ENCODE data around the gene SLC15A3.

Gene SLC15A3

DNA sequence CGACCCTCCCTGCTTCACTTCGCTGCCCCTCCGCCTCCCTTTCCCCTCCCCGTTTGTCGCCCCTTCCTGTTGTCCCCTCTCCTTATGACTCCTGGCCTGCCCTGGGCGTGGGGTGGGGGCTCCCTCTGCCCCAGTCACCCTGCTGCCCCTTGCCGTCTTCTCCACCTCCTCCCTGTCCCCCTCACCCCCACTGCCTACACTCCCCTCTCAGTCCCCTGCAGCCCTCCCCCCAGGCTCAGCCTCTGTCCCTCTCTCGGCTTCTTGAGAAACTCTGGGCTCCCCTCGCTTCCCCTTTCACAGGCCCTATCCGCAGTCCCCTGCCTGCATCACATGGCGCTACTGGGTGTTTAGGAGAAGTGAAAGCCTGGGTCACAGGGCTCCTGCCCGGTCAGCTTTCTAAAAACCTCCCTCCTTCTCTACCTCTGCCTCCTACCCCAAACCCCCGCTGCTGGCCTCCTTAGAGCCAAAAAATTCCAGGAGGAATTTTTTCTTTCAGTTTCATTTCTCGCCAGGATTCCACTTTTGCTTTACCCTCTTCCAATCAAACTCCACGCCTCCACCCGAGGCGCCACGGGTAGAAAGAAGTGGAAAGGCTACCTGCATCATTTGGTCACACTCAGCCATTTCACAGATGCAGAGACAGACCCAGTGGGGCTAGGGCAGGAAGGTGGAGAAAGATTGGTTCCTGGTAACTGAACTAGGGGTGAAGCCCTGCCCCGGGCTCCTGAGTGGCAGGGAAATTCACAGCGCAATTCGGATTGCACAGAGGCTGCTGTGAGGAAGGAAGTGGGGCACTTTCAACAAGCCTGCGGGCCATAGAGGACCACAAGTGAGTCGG, at the start of gene SLC15A3:
SLC15A3 (minus strand) TSS at position 273 of the 838 bp plus-strand sequence. CDS start 625 bp downstream, outside the sequence.
- no peak for DNase-seq (ENCODE audit: low read depth, low spot score)

DNA sequence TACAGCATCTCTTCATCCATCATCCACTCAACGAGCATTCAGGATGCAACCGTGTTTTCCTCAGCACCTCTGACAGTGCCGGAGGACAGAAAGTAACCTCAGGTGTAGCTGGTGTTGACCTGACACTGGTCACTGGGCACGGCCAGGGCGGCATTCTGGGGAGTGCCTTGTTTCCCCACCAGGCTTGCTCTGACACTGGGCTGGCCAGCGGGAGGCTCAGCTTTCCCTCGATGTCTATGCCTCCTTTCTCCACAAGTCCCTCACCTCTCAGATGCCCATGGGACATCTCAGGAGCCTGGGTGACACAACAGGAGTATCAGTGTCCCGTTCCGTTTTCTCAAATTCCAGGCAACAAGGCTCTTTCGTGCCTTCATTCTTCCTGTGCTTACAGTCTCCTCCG, 48.5 kb upstream of the SLC15A3 start:
- DNase-seq (ENCODE audit: low read depth, low spot score): no peak

DNA sequence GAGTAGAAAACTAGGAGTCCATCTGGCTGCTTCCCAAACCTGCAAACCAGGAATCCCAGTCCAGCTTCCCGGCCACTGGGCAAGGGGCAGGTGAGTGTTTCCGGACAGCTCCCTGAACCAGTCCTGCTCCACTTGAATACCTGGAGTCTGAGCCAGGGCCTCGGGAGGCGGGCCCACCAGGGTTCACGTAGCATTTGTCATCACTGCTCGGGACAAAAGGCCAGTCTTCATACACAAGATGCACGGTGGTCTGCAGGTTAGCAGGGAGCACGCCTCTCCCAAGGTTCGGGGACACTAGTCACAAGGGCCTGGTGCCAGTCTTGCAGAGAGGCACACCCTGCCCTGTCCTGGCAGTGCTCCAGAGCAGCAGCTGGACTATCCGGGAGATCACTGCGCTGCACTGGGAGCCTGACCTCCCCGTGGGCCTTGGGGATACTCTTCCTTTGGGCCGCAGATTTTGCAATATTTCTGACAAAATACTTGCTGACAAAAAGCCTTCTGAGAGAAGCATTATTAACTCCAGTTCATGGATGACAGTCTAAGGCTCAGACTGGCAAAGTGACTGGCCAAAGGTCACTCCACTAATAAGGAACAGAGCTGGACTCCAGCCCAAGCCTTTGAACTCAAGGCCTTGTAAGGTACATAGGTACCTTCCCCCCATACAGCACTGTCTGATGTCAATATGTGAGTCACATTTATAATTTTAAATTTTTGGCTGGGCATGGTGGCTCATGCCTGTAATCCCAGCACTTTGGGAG, 44.6 kb upstream of the SLC15A3 start:
- no peak for DNase-seq (ENCODE audit: low read depth, low spot score)

DNA sequence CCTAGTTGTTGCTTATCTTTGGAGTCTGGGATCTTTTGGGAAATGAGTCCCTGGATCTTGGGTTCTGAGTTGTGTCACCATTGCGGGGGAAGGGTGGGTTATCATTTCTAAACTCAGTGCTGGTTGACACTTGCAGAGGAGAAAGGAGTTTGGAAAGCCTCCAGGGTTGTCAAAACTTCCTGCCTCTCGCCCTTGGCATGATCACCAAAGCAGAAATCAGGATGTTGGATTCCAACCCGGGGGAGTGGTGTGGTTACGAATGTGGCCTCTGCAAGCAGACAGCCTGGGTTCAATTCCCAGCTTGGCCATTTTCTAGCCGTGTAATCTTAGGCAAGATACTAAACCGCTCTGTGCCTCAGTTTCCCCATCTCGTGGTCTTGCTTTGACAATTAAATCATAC, 43.8 kb upstream of the SLC15A3 start:
- DNase-seq (ENCODE audit: low read depth, low spot score): no peak

DNA sequence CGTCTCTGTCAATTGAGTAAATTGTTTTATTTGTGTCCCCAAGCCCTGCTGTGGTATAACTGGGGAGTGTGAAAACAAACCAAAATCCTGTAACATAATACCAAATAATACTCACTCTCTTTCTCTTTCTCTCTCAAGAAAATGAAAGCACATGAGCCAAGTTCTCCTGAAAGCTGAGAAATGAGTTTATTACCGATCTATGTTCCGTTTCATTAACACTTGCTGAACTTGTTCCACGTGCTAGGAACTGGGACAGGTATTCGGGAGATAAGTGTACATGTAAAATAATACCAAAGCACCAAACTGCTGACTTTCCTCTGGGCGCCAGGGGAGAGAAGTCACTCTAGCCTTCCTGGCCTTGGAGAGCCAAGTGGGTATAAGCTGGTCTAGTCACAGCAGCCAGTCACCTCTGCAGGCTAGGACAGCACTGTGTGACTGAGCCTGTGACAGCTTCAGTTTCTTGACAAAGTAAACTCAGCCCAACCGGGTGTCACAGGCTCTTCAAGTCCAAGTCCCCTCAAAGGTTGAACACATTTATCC, 42.6 kb upstream of the SLC15A3 start:
- DNase-seq (ENCODE audit: low read depth, low spot score): no peak

DNA sequence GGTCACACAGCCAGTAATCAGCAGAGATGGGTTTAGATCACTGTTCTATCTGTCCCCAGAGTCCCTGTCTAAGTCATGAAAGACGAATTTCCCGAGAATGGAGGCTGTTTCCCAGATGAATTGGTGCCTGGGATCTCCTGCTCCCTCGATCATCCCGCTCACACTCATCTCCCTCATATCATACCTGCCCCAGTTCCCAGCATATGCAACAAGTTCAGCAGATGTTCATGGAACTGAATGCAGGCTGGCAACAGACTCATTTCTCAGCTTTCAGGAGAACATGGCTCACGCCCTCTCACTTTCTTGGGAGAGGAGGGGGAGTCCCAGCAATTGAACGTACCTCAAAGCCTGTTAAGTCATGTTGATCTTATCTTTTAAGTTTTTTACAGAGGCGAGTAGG, 41.6 kb upstream of the SLC15A3 start:
- DNase-seq (ENCODE audit: low read depth, low spot score): no peak

DNA sequence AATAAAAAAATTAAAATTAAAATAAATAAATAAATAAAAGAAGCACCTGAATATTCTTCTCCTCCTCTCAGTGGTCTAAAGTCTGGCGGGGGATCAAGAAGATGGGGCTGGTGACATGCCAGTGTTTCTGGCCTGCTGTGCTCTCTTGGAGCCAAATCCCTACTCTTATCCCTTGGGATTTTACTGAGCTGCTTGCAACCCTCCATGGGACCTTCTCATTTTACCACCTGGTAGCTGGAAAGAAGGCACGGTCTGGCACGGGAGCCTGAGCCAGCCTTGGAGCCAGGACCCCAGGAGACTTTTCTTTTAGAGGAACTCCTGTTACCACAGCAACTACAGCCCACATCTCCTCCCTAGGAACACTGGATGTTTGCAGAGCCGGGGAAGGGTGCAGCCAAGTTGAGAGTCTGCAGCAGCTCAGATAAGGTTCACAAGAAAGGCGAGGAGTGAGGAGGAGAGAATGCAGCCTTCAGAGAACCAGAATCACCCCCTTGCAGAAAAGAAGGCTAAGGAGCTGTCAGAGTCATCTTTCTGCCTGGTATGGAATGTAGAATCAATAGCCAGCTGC, 41.0 kb upstream of the SLC15A3 start:
- no peak for DNase-seq (ENCODE audit: low read depth, low spot score)

DNA sequence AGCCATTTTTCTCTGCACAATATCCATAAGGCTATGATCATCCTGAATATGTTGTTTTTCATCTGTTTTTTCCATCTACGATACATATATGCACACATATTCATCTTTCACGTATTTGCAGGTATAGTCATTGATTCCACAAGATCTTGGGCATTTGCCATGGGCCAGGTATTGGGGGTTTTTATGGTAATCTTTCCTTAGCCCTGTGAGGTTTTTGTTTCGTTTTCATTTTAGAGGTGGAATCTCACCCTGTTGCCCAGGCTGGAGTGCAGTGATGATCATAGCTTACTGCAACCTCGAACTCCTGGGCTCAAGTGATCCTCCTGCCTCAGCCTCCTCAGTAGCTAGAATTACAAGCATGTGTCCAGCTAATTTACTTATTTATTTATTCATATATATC, 39.5 kb upstream of the SLC15A3 start:
- DNase-seq (ENCODE audit: low read depth, low spot score): no peak

DNA sequence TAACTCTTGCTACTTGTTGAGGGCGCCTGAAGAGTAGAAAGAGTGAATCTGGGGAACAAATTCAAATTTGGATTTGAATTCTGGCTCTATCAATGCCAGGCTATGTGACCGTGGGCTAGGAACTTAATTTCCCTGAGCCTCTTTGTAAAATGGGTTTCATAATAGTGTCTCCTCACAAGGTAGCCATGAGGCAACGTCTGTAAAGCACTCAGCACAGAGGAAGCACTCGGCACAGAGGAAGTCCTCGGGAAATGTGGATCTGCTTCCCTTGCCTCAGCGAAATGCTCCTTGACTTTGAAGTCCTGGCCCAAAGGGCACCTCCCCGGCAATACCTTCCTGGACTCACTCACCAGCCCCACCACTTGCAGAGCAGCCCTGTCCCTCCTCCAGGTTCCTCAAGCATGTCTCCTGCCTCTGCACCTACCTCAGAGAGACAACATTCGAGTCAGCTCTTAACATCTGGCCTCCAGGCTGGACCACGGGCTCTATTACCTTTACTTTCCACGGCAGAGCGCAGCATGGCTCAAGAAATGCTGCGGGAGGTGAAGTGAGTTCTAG, 37.2 kb upstream of the SLC15A3 start:
- no peak for DNase-seq (ENCODE audit: low read depth, low spot score)

DNA sequence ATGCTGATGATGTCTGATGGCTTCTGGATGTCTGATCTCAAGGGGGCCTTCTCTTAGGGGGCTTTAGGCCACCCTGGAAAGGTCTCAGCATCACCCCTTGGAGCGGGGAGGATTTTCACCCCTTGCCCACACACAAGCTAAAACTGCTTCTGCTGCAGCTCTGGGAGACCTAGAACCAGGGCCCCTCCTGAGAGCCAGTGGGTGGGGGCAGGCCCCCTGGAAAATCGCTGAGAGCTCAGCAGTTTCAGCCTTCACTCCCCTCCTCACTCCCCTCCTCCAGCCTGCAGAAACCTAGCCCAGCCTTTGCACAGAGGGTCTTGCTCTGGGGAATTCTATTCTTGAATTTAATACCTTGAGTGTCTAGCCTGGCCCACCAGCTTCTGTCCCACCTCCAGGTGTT, 36.7 kb upstream of the SLC15A3 start:
- no peak for DNase-seq (ENCODE audit: low read depth, low spot score)

DNA sequence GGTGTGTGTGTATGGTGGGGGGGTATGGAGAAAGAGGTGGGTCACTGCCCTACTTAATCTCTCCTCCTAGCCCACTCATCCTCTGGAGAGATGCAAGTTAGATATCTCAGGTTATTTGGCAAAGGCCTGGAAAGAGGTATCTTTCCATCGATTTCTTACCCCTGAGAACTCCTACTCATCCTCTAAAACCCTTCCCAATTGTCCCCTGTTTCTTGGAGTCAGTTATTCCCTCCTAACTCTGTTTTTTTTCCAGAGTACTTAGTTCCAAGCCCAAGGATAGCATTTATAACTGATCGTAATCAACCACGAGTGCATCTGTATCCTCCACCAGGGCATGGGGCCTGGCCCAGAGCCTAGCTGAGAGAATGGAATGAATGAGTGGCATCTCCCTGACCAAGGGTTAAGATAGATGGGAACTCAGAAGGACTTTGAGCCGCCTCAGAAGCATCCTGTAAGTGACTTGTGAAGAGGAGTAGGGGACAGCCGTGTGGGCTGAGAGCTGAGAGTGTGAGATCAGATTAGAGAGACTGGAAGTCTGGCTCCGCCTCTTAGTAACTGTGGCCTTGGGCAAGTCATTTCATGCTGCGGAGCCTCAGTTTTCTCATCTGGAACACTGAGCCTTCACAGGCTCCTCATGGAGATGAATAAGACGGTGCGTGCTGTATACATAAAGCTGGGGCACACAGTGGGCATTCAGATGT, 35.8 kb upstream of the SLC15A3 start:
- no peak for DNase-seq (ENCODE audit: low read depth, low spot score)

DNA sequence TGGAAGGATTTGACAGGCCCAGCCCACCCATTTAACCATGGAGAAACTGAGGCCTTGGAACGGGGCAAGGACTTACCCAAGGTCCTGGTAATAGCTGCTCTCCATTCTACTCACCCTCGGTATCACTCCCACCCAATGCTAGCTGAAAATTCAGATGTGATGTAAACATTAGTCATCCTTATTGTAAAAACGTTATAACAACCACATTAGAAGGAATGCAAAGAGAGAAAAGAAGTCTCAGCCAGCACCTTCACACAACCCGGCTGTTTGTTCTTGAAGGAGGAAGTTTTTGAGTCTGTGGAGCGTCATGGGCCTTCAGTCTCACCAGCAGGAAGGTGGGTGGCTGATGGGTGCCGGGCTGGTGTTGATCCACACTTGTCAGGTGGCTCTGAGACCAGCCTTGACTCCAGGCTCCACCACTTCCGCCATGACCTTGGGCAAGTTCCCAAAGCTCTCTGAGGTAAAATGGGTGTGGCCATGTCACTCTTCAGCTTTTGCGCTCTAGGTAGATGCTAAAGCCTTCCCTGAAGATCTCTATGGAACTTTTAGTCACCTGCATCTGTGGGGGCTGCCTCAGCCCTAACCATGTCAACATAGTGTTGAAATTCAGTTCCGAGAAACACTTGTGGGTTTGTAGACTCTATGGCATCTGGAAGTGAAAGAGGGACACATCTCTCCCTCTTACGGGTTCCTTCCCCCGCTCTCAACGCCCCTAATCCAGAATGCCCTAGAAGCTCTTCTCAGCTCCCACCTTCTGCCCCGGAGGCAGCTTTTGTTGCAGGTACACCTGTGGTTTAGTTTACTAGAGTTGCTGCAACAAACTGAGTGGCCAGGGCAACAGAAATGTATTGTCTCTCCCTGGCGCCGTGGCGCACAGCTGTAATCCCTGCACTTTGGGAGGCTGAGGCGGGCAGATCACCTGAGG, 34.3 kb upstream of the SLC15A3 start:
- DNase-seq (ENCODE audit: low read depth, low spot score): no peak

DNA sequence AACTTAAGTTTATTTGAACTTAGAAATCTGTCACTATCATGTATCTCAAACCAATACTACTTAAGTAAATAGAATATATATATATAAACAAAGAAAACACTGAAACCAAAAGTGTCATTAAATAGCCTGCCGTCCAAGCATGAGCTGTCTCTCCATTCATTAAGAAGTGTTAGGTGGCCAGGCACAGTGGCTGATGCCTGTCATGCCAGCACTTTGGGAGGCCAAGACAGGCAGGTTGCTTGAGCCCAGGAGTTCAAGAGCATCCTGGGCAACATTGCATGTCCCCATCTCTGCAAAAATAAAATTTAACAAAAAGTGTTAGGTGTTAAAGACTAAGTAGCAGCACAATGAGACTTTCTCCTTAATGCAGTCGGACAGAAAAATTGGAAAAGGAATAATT, 33.5 kb upstream of the SLC15A3 start:
- DNase-seq (ENCODE audit: low read depth, low spot score): no peak

DNA sequence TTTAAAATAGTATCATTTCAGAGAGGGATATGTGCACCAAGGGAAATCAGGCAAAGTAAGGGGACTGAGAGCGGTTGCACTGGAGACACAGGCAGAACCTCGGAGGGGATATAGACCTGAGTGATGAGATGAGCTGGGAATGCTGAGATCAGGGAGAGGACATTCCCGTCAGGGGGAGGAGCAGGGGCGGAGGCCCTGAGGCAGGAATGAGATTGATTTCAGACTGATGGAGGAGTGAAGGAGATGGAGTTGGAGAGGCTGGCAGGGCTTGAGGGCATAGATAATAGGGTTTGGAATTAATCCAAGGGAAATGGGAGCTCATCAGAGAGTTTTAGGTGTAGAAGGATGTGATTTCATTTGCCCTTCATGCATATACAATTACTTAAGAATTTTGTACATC, 32.7 kb upstream of the SLC15A3 start:
- DNase-seq (ENCODE audit: low read depth, low spot score): no peak

DNA sequence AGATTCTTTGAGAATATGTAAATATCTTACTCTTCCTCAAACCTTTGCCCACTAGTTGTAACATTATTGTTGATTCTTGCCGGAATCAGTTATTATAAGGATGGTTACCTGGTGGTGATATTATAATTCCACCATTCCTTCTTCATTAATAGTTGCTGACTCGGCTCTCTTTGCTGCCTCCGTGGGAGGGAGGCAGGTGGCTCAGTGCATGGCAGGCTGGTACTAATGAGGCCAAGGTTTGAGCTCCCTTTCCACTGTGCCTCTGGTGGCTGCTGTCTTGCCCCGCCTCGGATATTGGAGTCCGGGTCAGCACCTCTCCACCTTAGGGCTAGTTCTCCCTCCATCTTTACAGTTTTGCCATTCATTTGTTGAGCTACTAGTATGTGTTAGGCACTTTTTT, 32.2 kb upstream of the SLC15A3 start:
- no peak for DNase-seq (ENCODE audit: low read depth, low spot score)

DNA sequence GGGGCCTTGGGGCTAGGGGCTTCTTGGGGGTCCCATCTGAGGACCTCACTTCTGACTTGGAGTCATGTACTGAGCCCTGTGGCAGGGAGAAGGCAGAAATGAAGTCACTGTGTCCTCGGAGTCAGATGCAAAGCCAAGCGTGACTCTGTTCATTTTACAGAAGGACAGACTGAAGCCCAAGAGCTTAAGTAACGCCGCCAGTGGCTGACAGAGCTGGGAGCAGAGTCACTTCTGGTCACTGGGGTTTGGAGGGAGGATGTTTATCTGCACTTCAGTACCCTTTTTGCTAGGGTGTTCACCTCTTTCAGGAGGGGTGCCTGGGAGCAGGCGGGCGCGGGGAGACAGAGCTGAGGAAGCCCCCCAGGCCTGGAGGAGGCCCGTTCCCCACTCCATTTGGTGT, 30.2 kb upstream of the SLC15A3 start:
- no peak for DNase-seq (ENCODE audit: low read depth, low spot score)

DNA sequence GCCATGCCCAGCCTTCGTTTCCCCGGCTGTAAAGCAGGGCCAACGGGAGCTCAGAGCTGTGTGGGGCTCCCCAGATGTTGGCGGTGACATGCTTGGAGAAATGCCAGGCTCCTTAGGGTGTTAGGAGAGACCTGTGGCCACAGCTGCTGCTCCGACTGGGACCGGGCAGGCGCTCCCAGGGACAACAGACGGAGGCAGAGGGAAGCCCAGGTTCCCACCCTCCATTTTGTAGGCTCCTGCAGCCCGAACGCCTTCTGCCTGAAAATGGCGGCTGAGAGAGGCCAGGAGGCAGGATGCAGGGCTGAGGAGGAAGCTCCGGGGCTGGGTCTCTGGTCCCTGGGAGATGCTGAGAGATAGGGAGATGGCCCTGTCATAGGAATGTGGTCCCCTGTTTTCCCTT, 29.5 kb upstream of the SLC15A3 start:
- no peak for DNase-seq (ENCODE audit: low read depth, low spot score)

DNA sequence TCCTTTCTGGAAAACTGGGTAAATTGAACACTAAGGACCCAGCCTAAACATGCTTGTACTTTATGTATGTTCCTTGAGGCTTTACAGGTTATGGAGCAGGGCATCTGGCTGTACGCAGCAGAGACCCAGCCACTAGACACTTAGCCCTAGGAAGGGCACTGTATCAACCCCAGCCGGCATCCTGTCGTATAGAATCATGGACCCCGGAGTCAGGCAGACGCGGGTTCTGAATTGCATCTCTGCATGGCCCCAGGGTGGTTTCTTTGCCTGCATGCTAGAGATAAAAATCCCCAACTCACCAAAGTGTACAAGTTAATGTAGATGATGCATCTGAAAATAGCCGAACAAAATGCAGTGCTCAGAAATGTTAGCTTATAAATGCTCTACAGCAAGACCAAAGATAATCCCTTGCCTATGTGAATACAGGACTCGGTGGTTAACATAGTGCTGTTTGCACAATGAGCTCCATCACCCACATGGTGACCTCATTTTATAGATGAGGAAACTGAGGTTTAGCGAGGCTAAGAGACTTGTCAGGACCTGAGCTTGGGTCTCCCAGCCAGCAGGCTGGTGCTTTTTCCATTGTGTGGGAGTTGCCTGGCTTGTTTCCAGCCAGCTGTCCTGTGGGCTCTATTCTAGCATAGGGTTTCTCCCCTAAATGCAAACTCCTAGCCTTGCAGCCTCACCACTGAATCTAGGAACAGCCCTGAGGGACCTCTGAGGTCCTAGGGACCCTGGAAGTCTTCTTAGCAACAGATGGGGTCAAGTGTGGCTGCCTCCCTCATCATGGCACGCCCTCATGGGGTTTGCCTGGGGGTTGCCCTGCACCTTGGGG, 26.8 kb upstream of the SLC15A3 start:
- DNase-seq (ENCODE audit: low read depth, low spot score): no peak

DNA sequence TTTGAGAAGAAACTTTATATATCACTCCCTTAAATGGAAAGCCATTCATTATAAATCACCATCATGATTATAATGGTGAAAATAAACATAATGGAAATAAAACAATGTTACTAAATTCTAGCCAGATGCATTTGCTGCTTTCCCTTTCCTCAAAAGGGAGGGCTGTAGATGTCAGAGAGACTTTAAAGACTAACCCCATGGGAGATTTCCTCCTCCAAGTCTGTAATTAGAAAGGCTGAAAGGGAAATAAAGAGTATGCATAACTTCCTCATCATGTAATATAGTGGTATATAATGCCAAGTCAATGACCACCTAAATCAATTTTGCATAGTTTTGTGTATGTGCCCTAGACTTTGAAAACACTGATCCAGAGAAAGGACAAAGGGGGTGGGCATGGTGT, 25.9 kb upstream of the SLC15A3 start:
- DNase-seq (ENCODE audit: low read depth, low spot score): no peak

DNA sequence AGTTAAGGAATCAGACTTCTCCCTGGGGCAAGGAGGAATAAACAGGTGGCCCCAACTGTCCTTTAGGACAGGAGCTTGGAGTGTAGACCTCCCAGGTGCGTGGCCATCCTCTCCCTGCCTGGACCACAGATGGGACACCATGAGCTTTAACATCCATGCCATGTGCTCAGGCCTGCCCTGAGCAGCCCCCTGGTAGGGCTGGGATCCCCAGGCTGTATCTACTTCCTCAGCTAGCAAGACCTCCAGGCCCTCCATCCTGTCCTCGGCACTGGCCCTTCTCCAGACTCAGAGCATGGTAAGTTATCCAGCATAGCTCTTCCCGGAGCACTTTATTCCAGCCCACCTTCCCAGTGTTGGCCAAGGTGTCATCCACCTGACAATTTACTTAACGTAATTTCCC, 25.2 kb upstream of the SLC15A3 start:
- DNase-seq (ENCODE audit: low read depth, low spot score): no peak
